Caco-2 (cell line): ENCODE data around the gene RPL12. TPM values are rescaled to one million over a fixed set of nuclear protein-coding genes. Genes with fewer than 3 reads are reported as not detected.

Experiments
- BruUV-seq: library from RNA; stranded (reverse); fragments of 400-500 nt; replicated peaks from 2 replicates; lab custom pipeline; 2021; lab: Mats Ljungman, UMichigan
- CTCF ChIA-PET: fragments of 300-600 bp; sonication (Branson Sonifier 250); formaldehyde crosslinking; loops from one replicate; lab custom pipeline; 2022; ENCODE audit warnings: antibody characterized with exemption; lab: Charles Lee
- POLR2A ChIA-PET: fragments of 300-600 bp; sonication (Branson Sonifier 250); formaldehyde crosslinking; loops from one replicate; lab custom pipeline; 2022; ENCODE audit warnings: antibody characterized with exemption; lab: Charles Lee
- DNase-seq, 2 experiments: peaks; one replicate each; pipeline versions ENCODE4 v3.0.0 to v3.0.0-alpha.2; 2020 to 2022
- H3K27me3 ChIP-seq: replicated peaks from 2 replicates; pipeline ENCODE4 v1.6.0; 2011; ENCODE audit warnings: low read length; ENCODE audit not compliant: control insufficient read depth, insufficient read depth
- H3K36me3 ChIP-seq: 2 replicates; pipeline ENCODE4 v1.5.1; 2011; ENCODE audit warnings: low read length; ENCODE audit not compliant: control insufficient read depth, insufficient read depth
- H3K4me1 ChIP-seq: fragments of 250-450 bp; sonication (Bioruptor Pico); 2 replicates; pipeline ENCODE4 v1.5.1; 2020; ENCODE audit warnings: mild to moderate bottlenecking
- H3K4me3 ChIP-seq: 2 replicates; pipeline ENCODE4 v1.5.1; 2011; ENCODE audit warnings: low read depth, mild to moderate bottlenecking, control low read depth, low read length
- H3K9me3 ChIP-seq: fragments of 250-450 bp; sonication (Bioruptor Pico); 2 replicates; pipeline ENCODE4 v1.5.1; 2020; ENCODE audit warnings: mild to moderate bottlenecking, moderate library complexity
- H3K27ac Mint-ChIP-seq: one replicate; pipeline ENCODE4 v1.8.0; 2022; ENCODE audit warnings: mixed read lengths; ENCODE audit not compliant: unreplicated experiment
- H3K27me3 Mint-ChIP-seq: one replicate; pipeline ENCODE4 v1.8.0; 2022; ENCODE audit warnings: mixed read lengths; ENCODE audit not compliant: insufficient read depth, unreplicated experiment
- H3K36me3 Mint-ChIP-seq: one replicate; pipeline ENCODE4 v1.8.0; 2022; ENCODE audit warnings: mild to moderate bottlenecking, mixed read lengths; ENCODE audit not compliant: insufficient read depth, unreplicated experiment
- H3K4me1 Mint-ChIP-seq: one replicate; pipeline ENCODE4 v1.8.0; 2022; ENCODE audit warnings: low read depth, mixed read lengths; ENCODE audit not compliant: unreplicated experiment
- H3K4me3 Mint-ChIP-seq: one replicate; pipeline ENCODE4 v1.8.0; 2022; ENCODE audit warnings: mild to moderate bottlenecking, moderate library complexity, mixed read lengths; ENCODE audit not compliant: unreplicated experiment
- H3K9me3 Mint-ChIP-seq: one replicate; pipeline ENCODE4 v1.8.0; 2022; ENCODE audit warnings: mixed read lengths; ENCODE audit not compliant: unreplicated experiment
- intact Hi-C: fragments of 100-400 bp; cut with micrococcal nuclease; formaldehyde crosslinking; loops from one replicate; pipeline ENCODE4 v1.10.0; 2022; ENCODE audit not compliant: unreplicated experiment
- total RNA-seq: library from RNA; stranded (reverse); gene quantifications from 2 replicates; pipeline ENCODE4 v1.2.3, GENCODE V29; 2022
- TF ChIP-seq, protein P1 (sequence below), 2 experiments: fragments of 200-600 bp in 1 of 2; IDR thresholded peaks; 1 replicate in 1 of 2; 2 replicates in 1 of 2; pipeline versions ENCODE4 v1.5.1 to v1.8.0; 2011 to 2022; ENCODE audit warnings: antibody characterized with exemption in 1 of 2, control low read depth in 1 of 2, inconsistent platforms in 1 of 2, low read depth in 1 of 2, low read length in 1 of 2, mild to moderate bottlenecking in 1 of 2, moderate library complexity in 1 of 2; ENCODE audit not compliant: insufficient read depth in 1 of 2, severe bottlenecking in 1 of 2, unreplicated experiment in 1 of 2

RPL12 gene
- total RNA-seq, 1 experiment from 2014 or later: 1,592 TPM

DNA sequence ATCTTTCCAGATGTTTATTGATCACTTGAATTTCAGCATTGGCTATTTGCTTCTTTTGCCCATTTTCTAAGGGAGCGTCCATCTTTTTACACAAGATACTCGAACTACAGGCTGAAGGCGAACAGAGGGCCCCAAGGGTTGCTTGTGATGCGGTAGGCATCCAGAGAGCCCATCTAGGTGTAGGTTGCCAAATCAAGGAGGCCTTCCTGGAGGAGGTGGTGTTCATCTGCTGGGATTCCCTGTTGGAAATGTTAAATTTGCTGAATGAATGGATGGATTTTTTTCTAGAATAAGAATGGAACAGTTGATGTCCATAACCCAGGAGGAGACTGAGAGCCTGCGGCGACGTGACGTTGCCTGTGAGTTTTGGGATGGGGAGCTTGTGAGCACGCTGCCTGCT is 31.5 kb upstream of the RPL12 start:
- no peaks in the 10 kb centered on the region for H3K9me3 ChIP-seq
- TF ChIP-seq, protein P1, sequence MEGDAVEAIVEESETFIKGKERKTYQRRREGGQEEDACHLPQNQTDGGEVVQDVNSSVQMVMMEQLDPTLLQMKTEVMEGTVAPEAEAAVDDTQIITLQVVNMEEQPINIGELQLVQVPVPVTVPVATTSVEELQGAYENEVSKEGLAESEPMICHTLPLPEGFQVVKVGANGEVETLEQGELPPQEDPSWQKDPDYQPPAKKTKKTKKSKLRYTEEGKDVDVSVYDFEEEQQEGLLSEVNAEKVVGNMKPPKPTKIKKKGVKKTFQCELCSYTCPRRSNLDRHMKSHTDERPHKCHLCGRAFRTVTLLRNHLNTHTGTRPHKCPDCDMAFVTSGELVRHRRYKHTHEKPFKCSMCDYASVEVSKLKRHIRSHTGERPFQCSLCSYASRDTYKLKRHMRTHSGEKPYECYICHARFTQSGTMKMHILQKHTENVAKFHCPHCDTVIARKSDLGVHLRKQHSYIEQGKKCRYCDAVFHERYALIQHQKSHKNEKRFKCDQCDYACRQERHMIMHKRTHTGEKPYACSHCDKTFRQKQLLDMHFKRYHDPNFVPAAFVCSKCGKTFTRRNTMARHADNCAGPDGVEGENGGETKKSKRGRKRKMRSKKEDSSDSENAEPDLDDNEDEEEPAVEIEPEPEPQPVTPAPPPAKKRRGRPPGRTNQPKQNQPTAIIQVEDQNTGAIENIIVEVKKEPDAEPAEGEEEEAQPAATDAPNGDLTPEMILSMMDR (IDR thresholded peaks at IDR 0.05; ENCODE audit: insufficient read depth in 1 of 2, low read depth in 1 of 2, low read length in 1 of 2, severe bottlenecking in 1 of 2, unreplicated experiment in 1 of 2): no peak
- no peaks in the 10 kb centered on the region; the same call in 1 of the 2 replicates for H3K36me3 ChIP-seq
- DNase-seq: no peak
- CTCF ChIA-PET: no interaction called here
- no peaks in the 10 kb centered on the region for H3K4me1 ChIP-seq
- H3K27me3 ChIP-seq: no peaks in the 10 kb centered on the region
- POLR2A ChIA-PET: no interaction called here
- no peaks in the 10 kb centered on the region for H3K4me1 Mint-ChIP-seq
- BruUV-seq: no TSS peak
- H3K36me3 Mint-ChIP-seq: peaks cover 24% of the 10 kb centered on the region
- H3K27ac Mint-ChIP-seq: no peak overlapping the region
- no peak overlapping the region for H3K4me3 ChIP-seq
- no peak overlapping the region for H3K4me3 Mint-ChIP-seq
- no peaks in the 10 kb centered on the region for H3K27me3 Mint-ChIP-seq
- H3K9me3 Mint-ChIP-seq: no peaks in the 10 kb centered on the region
- intact Hi-C loops: no loop called here

DNA sequence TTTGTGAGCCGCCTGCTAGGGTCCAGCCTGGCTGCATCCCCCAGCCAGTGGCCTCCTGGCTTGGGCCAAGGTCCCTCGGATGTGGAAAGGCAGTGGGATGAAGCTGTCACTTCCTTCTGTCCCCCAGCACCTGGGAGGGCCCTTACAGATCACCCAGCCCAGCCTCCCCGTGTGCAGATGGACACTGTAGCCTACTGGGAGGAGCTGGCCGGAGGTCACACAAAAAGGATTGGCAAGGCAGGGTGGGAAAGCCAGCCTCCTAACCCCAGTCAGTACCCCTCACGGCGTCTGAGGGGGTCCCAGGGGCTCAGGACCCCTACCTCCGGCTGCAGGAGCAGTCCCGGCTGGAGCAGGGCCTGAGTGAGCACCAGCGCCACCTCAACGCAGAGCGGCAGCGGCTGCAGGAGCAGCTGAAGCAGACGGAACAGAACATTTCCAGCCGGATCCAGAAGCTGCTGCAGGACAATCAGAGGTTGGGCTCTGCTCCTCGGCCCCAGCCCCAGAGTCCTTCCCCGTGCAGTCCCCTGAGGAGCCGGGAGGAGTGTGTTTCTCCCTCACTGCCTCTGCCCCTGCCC is 28.4 kb upstream of the RPL12 start:
- Mint-ChIP-seq H3K27ac (no peak overlapping the region), H3K27me3 (no peaks in the 10 kb centered on the region), H3K9me3 (no peaks in the 10 kb centered on the region), H3K4me1 (no peaks in the 10 kb centered on the region), H3K4me3 (no peak overlapping the region), H3K36me3 (peaks cover 14% of the 10 kb centered on the region)
- Histone ChIP-seq H3K27me3 (no peaks in the 10 kb centered on the region), H3K36me3 (no peaks in the 10 kb centered on the region), H3K4me3 (no peak overlapping the region), H3K4me1 (no peaks in the 10 kb centered on the region), H3K9me3 (no peaks in the 10 kb centered on the region)
- intact Hi-C loops: no loop called here
- POLR2A ChIA-PET: no interaction called here
- TF ChIP-seq, protein P1 (IDR thresholded peaks at IDR 0.05; ENCODE audit: insufficient read depth in 1 of 2, low read depth in 1 of 2, low read length in 1 of 2, severe bottlenecking in 1 of 2, unreplicated experiment in 1 of 2): no peak
- CTCF ChIA-PET: no interaction called here
- DNase-seq: no peak
- BruUV-seq: no TSS peak

DNA sequence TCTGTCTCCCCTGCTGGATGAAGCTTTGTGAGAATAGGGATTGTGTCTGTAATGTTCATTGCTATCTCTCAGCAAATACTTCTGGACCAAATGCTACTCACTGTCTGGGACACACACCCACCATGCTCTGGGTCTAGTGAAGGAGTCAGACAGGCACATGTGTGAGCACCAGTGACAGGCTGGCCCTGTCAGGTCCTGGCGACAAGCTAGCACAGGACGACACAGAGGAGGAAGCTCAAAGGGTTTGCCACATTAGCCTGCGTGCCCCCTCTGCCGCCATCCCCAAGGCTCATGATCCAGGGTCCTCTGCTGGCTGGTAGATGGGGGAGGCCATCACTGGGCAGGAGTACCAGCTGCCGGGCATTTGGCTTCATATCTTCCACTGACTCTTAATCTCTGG is 23.4 kb upstream of the RPL12 start:
- Histone ChIP-seq H3K9me3 (no peaks in the 10 kb centered on the region), H3K27me3 (no peaks in the 10 kb centered on the region), H3K4me3 (no peak overlapping the region), H3K4me1 (no peaks in the 10 kb centered on the region), H3K36me3 (no peaks in the 10 kb centered on the region)
- no peaks in the 10 kb centered on the region for H3K4me1 Mint-ChIP-seq
- H3K27ac Mint-ChIP-seq: no peak overlapping the region
- intact Hi-C loops: no loop called here
- ChIA-PET POLR2A (no interaction called here), CTCF (interaction anchor here (0.6 to 0.7 kb wide), 2 partner anchors 19 to 394 kb away, joined by 3 to 4 read pairs; no protein-coding TSS in a partner anchor)
- BruUV-seq: no TSS peak
- DNase-seq: no peak
- H3K36me3 Mint-ChIP-seq: peaks cover 8% of the 10 kb centered on the region
- TF ChIP-seq, protein P1 (IDR thresholded peaks at IDR 0.05; ENCODE audit: insufficient read depth in 1 of 2, low read depth in 1 of 2, low read length in 1 of 2, severe bottlenecking in 1 of 2, unreplicated experiment in 1 of 2): no peak
- H3K4me3 Mint-ChIP-seq: no peak overlapping the region
- no peaks in the 10 kb centered on the region for H3K27me3 Mint-ChIP-seq
- H3K9me3 Mint-ChIP-seq: no peaks in the 10 kb centered on the region
